Stimulated activated CD4-positive, alpha-beta T cell treated with anti-CD3 and anti-CD28 coated beads, TNF-alpha, amount 100 ng/mL, for 4 hours (primary cell): ENCODE measurements around the gene LBP.
"Not testable (repeated sequence)": the region's sequence is repeated elsewhere in the genome, so short reads cannot be mapped to it uniquely, and the experiment has no call there.

Source experiments
- DNase-seq, 3 experiments: peaks; one replicate each; pipeline ENCODE4 v3.0.0-alpha.2; 2020; ENCODE audit warnings: low read depth in 3 of 3

LBP gene, protein sequence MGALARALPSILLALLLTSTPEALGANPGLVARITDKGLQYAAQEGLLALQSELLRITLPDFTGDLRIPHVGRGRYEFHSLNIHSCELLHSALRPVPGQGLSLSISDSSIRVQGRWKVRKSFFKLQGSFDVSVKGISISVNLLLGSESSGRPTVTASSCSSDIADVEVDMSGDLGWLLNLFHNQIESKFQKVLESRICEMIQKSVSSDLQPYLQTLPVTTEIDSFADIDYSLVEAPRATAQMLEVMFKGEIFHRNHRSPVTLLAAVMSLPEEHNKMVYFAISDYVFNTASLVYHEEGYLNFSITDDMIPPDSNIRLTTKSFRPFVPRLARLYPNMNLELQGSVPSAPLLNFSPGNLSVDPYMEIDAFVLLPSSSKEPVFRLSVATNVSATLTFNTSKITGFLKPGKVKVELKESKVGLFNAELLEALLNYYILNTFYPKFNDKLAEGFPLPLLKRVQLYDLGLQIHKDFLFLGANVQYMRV

DNA sequence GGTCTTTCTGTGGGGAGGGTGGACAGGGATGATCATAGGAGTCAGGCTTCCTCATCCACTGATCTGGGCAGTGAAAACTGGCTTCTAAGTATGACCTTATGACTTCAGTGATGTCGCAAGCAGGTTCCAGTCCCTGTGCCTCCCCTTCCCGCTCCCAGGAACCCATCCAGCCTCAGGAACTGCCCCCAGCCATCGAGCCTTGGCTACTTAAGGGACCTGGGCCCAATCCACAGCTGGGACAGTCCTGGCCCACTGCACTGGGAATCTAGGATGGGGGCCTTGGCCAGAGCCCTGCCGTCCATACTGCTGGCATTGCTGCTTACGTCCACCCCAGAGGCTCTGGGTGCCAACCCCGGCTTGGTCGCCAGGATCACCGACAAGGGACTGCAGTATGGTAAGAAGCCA is at the start of gene LBP:
TSS of gene LBP (plus strand) at position 236 of the 405 bp plus-strand sequence. CDS start at position 271, 35 bp downstream.
- DNase-seq, result no peak

DNA sequence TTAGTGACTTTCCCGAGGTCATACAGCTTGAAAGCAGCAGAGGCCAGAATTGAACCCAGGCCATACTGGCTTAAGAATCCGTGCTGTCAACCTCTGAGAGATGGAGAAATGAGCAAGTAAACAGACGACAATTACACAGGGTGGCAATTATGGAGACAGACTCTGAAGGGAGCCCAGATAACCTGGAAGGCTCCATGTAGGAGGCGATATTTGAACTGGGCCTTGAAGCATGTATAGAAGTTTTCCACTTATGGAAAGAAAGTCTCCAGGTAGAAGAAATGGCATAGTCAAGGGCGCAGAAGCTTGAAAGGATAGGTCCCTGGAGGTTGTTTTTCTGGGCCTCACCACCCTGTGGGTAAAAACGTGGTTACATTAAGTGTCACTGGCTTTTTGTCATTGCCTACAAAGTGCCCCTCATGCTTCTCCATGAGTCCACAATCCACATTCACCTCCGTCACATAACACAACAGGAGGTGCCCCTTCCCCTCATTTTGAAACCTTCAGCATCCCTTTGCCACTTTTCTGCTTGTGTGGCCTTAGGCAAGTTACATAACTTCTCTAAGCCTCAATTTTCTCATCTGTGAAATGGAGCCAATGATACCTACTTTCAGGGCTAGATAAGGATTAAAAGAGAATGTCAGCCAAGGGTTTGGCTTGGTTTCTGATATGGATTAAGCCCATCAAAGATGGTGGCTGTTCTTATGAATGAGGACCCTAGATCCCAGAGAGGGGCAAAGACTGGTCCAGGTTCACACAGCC is 48.2 kb upstream of the LBP start:
- no peak for DNase-seq

DNA sequence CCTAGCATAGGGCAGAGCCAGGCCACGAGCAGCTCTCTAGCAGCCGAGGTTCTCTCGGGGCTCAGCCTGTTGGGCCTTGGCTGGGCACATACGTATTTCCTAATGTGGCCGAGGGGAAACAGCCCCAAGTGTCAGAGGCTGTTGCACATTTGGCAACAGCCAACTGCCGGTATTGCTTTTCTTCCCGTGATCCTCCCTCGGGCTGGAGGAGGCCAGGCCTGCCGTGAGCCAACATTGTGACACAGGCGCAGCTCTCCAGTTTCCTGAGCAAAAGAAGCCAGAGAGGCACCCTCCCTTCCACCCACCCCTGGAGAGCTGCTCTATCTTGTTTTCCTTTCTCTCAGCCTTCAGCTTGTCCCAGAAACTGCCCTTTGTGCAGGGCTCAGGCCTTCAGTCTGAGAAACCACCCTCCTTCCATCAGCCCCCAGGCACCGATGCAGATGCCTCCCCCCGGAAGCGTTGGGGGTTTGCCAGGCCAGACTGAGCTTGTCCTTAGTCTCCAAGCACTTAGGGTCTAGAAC is 47.5 kb upstream of the LBP start:
- DNase-seq, result no peak

DNA sequence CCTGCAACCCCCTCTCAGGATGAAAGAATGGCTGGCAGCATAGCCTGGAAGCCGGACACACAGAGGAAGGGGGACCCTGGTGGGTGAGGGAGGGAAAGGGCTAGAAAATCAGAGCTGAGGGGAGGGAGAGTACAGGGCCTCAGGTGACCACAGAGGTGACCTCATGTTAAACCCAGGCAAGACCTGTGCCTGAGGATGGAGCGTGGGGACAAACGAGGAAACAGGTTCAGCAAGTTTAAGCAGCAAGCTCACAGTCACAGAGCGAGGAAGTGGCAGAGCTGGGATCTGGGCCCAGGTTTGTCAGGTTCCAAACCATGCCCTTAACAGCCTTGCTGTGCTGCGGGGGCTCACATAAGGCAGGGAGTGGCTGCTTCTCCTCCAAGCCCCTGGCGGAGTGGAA is 46.3 kb upstream of the LBP start:
- DNase-seq, result no peak

DNA sequence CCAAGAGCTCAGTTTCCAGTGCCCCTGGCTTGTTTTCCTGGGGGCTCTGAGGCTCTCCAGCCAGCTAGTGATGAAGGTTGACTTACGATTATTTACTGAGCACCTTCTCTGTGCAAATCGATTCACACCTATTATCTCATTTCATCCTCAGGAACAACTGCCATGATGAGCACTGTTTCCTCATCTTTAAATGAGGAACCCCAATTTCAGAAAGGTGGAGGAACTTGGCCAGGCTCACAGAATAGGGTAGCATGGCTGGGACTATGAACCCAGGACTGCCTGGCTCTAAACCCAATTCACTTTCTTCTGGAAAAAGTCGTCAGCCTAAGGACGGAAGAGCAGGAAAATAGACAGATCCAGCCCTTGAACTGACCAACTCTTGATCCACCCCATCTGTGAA is 45.8 kb upstream of the LBP start:
- no peak for DNase-seq

DNA sequence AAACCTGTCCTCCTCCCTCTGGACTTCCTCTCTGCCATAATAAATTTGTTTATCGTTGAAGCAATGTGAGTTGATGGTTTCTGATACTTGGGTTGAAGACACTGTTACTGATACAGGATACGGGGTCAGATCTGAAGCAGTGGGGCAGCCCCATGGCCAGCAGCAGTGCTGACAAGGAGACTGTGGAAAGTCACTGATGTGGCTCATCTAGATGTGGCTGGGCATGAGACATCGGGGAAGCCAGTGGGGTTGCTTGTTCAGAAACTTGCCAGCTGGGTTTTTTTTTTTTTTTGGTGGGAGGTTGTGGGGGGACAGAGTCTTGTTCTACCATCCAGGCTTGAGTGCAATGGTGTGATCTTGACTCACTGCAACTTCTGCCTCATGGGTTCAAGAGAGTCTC is 45.0 kb upstream of the LBP start:
- no peak for DNase-seq

DNA sequence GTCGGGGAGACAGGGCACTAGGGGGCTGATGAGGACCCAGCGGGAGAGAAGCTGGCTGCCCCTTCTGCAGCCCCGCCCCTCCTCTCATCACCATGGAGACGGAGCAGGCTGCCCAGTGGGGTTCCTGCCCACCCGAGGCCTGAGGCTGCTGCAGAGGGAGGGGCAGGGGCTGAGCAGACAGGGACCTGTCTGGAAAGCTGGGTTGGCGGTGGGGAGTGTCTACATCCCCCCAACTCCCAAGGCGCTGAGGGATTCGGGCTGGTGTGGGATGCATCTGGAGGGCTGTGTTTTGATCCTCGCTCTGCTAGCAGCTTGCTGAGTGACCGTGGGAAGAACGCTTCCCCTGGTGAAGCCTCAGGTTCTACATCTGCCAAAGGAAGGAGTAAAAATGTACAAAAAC is 43.5 kb upstream of the LBP start:
- DNase-seq, result no peak

DNA sequence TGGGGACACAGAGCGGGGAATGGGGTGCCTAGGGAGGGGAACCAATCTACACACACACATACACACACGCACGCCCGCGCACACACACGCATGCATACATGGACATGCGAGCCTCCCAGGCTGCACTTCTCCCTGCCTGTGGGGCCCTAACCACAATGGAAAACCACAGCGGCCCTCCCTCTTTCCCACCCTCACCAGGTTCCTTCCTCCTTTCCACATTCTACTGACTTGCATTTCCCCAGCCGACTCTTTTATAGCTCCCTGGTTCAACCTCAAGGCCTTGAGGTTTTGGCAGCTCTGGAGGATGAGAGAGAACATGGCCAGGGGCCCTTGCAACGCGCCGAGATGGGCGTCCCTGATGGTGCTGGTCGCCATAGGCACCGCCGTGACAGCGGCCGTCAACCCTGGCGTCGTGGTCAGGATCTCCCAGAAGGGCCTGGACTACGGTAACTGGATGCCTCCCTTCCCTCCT is 42.3 kb upstream of the LBP start, which contains the start of gene BPI:
TSS of gene BPI (plus strand) at position 249 of the 472 bp plus-strand sequence. CDS start at position 317, 68 bp downstream.
- no peak for DNase-seq

DNA sequence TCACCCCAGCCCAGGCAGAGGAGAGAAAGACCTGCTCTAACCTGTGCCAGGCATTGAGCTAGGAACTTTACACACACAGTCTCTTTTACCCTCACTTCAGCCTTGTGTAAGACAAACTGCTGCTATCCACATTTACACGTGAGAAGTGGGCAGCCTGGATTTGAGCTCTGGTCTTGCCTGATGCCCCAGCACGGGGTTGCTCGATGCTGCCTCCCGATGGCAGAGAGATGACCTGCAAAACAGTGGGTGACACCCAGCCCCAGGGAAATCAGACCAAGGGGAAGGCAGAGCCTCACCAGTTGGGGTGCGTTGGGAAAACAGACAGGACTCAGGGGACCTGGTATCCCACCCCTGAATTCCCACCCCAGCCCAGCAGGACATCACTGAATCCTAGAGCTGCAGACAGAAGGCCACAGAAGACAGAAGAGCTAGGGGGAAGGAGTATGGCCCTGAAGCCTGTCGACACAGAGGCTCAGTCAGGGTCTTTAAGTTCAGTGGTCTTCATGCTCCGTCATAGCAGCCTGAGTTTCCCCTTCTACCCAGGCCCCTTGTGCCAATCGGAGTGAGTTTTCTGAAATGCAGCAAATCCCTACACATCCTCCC is 41.3 kb upstream of the LBP start:
- no peak for DNase-seq

DNA sequence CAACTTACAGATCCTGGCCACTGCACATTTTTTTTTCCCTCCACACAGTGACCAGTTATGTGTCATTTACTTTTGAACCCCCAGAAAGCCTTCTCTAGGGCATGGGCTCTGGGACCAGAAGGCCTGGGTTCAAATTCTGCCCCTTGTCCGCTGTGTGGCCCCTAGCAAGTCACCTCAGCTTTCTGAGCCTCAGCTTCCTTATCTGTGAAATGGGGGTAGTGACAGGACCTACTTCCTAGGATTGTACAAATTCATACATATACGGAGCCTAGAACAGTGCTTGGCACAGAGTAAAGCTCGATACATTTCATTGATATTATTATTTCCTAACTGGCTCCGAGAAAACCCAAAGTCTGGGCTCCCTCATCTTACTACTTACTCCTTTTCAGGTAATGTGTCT is 40.7 kb upstream of the LBP start:
- no peak for DNase-seq

DNA sequence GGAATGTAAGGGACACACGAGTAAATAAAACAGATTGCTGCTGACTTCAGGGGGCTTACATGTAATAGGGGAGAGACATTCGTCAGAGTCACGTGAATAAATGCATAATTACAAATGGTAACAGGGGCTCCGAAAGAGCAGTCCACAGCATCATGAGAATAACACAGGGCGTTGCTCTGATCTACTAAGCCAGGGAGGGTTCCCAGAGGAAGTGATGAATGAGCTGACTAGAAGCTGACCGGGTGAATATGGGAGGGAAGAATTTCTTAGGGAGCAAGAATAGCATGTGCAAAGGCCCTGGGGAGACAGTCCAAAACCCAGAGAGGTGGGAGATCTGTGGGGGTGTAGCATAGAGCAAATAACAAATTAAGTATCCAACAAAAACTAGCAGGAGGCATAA is 39.9 kb upstream of the LBP start:
- DNase-seq, result no peak

DNA sequence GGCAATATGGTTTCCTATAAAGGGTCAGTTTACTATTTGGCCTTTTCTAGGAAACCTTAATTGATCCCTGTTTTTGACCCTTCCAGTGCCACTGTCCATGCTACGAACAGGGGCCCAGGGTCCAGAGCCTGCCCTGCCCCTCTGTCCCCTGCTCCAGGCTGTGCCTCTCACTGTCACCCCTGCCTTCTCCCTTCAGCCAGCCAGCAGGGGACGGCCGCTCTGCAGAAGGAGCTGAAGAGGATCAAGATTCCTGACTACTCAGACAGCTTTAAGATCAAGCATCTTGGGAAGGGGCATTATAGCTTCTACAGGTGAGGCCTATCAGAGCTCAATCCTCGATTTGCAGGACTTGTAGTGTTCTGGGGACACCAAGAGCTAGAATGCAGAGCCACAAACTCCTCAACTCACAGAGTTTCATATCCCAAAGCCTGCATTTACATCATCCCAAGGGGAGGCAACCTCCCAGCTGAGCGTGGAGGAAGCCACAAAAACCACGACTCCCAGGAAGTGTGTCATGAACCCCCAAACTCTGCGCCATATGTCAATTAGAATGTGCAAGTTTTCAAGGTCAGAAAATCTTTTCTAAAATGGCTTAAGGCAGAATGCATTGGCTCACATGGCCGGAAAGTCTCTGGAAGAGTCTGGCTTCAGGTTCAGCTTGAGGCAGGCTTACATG is 38.8 kb upstream of the LBP start:
- DNase-seq, result no peak

DNA sequence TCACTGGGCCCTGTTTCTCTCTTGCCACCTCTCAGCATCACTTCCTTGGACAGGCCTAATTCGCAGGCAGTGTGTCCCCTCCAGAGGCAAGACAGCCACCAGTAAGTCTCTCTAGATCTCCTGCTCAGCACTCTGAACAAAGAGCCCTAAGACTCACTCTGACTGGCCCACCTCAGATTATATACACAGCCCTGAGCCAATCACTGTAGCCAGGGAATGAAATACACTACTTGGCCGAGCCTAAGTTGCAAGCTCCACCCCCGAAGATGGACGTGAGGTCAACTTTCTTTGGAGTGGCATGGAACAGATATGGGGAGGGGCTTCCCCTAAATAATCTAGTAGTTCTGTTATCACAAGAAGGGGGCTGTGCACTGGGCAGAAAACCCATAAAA is 38.2 kb upstream of the LBP start:
- no peak for DNase-seq

DNA sequence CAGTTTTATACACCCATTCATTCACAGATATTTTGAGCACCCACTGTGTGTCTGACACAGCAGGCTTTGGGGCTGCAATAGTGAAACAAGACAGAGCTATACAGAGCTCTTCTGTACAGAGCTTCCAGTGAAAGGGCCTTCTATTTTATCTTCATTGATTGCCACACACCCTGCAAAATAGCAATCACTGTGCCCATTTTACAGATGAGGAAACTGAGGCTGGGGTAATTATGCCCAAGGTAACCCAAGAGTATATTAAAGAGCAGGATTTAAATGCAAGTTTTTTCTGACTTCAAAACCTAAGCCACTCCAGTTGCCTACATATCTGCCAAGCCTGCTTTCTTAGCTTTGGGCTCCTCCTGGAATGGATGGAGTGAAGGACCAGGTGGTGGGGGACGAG is 37.8 kb upstream of the LBP start:
- DNase-seq, result no peak

DNA sequence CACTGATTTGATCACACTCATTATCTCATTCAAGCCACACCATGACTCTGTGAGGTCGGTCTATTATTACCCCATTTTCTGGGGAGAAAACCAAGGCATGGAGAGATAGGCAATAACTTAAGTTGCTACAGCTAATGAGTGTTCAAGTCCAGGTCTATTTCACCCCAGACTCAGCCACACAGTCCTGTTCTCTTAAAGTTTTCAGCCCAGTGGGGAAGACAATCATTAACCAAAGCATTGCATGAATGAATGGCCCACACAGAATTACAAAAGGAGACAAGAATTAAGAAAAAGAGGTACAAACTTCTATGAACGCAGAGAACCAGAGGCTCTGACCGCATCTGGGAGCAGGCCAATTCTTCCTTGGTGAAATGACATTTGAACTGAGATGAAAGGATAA is 35.2 kb upstream of the LBP start:
- no peak for DNase-seq

DNA sequence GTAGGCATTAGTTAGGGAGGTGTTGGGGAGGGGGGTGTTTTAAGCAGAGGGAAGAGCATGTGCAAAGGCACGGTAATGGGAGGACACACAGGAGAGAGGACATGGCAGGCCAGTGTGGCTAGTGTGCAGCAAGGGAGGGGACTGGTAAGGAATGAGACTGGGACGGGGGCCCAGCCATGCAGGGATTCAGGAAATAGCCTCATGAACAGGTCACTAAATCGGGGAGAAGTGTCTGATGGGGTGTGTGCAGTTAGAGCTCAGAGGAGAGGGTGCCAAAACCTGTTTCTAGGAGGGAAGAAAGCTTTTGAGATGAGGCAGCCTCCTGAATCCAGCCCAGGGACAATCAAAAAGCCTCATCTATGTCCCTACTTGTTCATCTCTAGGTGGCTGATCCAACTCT is 34.8 kb upstream of the LBP start:
- DNase-seq, result no peak

DNA sequence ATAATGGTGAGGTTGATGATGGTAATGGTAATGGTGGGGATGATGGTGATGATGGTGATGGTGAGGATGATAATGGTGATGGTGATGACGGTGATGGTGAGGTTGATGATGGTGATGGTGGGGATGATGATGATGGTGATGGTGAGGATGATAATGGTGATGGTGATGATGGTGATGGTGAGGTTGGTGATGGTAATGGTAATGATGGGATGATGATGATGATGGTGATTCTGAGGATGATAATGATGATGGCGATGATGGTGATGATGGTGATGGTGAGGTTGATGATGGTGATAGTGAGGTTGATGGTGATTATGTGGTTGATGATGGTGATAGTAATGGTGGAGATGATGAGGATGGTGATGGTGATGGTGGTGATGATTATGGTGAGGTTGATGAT is 32.6 kb upstream of the LBP start:
- DNase-seq, result no peak

DNA sequence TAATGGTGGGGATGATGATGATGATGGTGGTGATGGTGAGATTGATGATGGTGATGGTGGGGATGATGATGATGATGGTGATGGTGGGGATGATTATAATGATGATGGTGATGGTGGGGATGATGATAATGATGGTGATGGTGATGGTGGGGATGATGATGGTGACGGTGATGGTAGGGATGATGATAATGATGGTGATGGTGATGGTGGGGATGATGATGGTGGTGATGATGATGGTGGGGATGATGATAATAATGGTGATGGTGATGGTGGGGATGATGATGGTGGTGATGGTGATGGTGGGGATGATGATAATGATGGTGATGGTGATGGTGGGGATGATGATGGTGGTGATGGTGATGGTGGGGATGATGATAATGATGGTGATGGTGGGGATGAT is 31.9 kb upstream of the LBP start:
- DNase-seq, result not testable (repeated sequence)

DNA sequence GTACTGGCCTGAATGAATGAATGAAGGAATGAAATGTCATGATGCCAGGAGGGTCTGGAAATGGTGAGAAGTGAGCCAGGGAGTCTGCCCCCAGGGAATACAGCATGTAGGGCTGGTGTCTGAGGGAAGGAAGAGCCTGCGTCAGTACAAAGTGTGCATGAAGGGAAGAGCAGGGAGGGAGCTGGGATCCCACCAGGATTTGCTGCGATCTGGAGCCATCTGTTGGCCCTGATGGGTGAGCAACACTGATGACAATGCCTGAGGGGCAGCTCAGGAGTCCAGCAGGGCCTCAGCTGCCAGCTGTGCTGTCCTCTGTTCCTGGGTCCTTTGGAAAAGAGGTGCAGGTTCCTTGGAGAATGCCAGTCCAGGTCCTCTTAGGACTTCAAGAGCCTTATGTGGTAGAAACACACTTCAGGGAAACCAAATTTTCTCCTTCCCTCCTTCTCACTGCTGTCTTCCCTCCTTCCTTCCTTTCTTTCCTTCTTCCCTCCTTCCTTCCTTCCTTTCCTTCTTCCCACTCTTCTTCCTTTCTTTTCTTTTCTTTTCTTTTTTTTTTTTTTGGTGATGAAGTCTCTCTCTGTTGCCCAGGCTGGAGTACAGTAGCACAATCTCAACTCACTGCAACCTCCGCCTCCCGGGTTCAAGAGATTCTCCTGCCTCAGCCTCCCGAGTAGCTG is 30.9 kb upstream of the LBP start:
- no peak for DNase-seq

DNA sequence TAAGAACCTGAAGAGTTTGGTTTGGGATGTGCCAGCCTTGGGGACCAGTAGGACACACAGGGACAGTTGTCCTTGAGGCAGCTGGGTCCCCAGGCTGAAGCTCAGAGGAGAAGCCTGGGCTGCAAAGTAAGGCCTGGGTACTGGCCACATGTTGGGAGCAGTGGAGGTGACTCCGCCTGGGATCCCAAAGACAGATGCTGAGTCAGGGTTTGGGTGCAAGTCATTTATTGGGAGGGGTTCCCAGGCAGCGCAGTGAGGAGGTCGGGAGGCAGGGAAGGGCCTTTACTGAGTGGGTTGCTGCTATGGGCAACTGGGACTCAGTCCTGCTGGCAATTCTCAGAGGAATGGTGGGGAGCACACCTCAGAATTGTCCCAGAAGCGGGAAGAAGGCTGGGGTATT is 29.9 kb upstream of the LBP start:
- DNase-seq, result no peak

DNA sequence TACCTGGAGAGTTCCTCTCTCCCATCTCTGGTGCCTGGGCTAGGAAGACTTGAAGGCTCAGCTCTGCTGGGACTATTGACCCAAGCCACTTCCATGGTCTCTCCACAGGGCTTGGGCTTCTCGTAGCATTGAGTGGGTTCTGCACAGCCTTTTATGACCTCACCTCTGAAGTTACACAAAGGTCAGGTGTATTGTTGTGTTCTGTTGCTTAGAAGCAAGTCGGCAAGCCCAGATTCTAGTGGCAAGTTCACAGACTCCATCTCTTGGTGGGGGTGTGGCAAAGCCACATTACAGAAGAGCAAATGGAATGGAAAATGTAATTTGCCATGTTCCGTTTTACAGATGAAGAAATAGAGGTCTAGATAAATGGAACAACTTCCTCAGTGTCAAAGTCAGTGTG is 28.9 kb upstream of the LBP start:
- DNase-seq, result no peak
